ENCODE results near the gene CACNG4.
"Not testable (repeated sequence)": the region's sequence is repeated elsewhere in the genome, so short reads cannot be mapped to it uniquely, and the experiment has no call there.

Gene CACNG4

GRCh38 chr17:66966298-66966697 lies 1.8 kb downstream of the CACNG4 start:
- DNase-seq = no peak

DNA sequence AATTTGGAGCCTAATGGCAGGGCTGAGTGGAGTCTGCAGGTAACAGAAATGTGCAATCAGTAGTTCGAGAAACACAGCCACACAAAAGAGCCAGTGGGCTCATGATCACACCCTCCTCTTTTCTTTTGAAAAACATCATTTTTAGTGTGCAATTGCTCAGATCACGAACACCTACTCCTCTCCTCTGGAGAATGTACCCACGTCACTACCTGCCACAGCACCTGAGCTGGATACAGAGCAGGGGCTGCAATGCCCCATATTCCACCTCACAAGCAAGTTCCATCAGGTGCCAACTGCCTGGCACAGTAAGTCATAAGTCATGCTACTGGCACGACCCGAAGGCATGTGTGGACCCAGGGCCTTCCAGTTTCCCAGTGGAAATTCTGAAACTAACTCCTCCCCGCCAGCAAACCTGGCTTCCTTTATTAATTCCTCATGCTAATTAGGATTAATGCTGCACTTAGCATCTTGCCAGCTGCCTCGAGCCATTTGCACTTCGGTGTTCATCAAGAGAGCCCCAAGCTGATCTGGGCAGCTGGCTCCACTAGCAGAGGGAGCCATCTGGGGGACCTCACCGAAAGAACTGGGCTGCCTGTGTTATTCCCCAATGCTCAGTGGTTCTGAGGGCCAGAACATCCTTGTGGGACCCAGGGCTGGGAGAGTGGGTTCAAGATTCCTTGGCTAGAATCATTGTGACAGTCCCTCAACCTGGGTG lies 2.4 kb downstream of the CACNG4 start:
- DNase-seq = no peak

GRCh38 chr17:66967837-66968543 lies 3.5 kb downstream of the CACNG4 start:
- peak; percentile 48 for DNase-seq

DNA sequence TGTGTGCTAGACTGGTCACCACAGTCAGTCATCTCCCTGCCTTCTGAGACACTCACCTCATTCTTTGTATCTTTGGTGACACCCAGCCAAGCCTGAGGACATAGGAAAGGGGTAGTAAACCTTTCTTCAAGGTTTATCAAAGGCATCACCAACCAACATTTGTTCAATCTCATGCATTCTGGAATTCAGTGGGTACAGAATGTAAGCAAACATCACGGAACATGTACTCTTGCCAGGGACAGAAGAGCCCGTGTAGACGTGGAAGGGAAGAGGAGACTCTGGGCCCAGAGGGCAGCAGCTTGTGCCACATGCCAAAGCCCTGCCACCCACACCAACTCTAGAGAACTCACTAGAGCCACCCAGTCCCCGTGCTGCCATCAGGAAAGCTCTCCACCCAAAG lies 4.4 kb downstream of the CACNG4 start:
- DNase-seq = no peak

DNA sequence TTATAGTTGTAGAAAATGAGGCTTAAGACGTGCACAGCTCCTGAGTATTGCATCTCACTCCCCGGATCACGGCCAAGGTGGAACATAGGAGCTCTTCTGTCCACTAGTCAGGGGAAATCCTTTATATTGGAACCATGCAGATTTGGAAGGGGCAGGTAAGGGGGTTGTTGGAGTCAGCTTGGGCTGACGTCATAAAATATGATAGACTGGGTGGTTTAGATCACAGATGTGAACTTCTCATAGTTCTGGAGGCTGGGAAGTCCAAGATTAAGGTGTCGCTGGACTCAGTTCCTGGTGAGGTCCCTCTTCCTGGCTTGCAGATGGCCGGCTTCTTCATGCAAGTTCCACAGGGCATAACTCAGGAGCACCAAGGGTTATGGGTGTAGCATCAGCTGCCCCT lies 5.6 kb downstream of the CACNG4 start:
- no peak for DNase-seq

DNA sequence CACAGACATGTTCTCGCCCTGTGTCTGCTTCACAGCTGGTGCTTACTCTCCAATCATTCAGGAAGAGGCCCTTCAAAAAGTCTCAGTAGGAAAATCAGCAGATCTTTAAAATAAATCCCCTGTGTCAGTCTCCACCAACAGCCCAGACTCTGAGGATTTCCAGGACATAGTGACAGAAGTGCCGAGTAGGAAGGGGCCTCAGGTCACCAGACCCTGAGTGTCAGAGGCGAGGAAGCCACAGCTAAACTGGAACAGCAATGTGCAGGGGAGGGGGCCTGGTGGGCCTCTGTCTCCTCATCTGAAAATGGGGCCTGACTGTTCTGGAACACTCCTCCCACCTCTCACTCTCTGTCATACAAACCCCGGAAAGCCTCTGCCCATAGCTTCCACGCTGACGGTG lies 6.3 kb downstream of the CACNG4 start:
- no peak for DNase-seq

DNA sequence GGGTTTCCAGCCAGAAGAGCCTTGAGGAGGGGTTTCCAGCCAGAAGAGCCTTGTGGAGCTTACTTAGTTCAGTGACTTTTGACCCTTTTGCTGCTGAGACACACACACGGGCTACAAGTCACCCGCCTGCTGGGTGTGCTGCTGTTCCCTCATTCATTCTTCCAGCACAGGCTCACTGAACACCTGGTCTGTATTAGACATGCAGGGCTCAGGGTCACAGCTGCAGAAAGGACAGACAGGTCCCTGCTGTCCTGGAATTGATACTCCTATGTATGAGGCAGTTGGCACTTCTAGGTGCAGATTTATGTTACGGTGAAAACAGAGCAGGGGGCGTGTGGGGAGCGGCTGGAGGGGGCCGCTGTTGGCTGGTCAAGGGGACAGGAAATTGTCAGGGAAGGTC lies 6.8 kb downstream of the CACNG4 start:
- DNase-seq = no peak

DNA sequence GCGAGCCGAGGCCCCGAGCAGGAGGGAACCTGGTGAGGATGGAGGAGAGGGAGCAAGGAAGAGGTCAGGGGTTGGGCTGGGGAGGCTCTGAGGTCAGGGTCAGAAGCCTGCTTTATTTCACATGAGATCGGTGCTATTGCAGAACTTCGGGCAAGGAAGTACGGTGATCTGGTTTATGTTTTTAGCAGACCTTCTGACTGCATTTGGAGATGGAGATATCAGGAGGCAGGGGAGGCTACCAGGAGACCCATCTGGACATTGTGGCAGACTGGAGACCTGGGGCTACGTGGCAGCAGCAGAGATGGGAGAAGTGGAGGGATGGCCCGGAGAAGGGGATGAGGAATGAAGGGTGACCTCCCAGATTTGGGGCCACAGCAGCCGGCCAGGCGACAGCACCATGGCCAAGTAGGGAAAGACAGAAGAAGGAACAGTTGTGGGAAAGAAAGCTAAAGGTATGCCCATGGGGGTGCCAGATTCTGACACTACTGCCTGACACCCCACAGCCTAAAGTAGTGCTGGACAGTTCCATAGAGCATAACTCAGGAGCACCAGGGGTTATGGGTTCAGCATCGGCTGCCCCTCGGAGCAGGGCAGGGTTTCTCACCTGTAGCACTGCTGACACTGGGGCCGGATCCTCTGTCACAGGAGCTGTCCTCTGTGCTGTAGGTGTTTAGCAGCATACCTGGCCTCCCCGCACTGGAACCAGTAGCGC lies 7.4 kb downstream of the CACNG4 start:
- DNase-seq = no peak

- DNase-seq = not testable (repeated sequence)
Measured at GRCh38 chr17:66972442-66972830, 7.9 kb downstream of the CACNG4 start.

- DNase-seq = no peak
Measured at GRCh38 chr17:66975188-66975587, 10.7 kb downstream of the CACNG4 start.

DNA sequence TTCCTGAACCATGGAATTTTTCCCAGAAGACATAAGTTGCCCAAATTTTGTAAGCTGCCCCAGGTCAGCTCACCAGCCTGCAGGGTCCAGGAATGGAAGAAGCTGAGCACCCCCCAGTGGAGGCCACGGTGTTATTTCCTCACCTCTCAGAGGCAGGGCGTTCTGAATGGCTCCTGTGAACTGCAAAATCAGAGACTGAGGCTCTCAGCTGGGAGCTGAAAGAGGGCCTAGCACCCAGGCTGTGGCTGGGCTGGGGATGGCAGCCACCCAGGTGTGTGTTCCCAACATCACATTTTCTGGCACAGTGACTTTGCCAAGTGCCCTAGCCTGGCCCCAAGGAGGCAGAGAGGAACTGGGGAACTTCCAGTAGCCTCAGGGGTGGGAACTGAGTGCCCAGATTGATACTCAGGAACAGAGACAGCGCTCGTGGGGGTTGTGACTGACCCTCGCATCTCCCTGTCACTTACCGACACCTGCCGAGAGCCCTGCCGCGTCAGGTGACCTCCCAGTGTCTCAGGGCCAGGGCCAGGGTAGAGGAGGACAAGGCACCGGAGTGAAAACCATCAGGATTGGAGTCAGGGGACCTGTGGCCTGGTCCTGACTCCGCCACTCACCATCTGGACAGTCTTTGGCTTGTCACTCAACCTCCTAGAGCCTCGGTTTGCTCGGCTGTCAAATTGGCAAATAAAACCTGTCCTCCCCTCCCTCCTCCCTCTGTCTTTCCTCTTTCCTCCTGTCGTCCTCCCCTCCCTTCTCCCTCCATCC lies 11.3 kb downstream of the CACNG4 start:
- no peak for DNase-seq

DNA sequence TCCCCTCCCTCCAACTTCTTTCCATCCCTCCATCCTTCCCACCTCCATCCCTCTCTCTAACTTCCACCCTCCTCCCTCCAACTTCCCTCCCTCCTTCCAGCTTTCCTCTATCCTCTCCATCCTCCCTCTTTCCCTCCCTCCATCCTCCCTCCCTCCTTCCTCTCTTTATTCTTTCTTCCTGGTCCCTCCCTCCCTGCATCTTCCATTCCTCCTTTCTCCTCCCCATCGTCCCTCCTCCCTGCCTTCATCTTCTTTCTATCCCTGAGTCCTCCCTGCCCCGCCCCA lies 11.8 kb downstream of the CACNG4 start:
- DNase-seq = no peak

GRCh38 chr17:66976781-66977201 lies 12.3 kb downstream of the CACNG4 start:
- DNase-seq = no peak

GRCh38 chr17:66978514-66979061 lies 14.1 kb downstream of the CACNG4 start:
- DNase-seq = no peak

DNA sequence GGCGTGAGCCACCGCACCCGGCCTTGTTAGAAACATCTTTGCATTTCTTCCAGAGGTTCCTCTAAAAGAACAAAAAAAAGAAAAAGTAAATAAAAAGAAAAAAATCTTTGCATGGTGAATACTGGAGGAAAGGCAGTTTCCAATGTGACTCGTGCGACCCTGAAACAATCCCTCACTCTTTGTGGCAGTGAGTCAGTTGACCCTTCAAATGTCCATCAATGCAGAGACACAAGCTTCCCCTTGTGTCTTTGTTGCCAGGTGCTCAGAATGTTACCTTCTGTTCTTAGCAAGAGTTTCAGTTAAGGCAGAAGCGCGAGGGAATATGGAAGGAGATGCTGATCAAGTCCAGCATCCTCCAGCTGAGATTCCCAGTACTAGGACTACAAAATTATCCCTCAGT lies 16.4 kb downstream of the CACNG4 start:
- DNase-seq = no peak

GRCh38 chr17:66981983-66982508 lies 17.5 kb downstream of the CACNG4 start:
- DNase-seq = no peak

- no peak for DNase-seq
Measured at GRCh38 chr17:66983414-66984021, 19.0 kb downstream of the CACNG4 start.

GRCh38 chr17:66984730-66985129 lies 20.2 kb downstream of the CACNG4 start:
- DNase-seq = no peak

DNA sequence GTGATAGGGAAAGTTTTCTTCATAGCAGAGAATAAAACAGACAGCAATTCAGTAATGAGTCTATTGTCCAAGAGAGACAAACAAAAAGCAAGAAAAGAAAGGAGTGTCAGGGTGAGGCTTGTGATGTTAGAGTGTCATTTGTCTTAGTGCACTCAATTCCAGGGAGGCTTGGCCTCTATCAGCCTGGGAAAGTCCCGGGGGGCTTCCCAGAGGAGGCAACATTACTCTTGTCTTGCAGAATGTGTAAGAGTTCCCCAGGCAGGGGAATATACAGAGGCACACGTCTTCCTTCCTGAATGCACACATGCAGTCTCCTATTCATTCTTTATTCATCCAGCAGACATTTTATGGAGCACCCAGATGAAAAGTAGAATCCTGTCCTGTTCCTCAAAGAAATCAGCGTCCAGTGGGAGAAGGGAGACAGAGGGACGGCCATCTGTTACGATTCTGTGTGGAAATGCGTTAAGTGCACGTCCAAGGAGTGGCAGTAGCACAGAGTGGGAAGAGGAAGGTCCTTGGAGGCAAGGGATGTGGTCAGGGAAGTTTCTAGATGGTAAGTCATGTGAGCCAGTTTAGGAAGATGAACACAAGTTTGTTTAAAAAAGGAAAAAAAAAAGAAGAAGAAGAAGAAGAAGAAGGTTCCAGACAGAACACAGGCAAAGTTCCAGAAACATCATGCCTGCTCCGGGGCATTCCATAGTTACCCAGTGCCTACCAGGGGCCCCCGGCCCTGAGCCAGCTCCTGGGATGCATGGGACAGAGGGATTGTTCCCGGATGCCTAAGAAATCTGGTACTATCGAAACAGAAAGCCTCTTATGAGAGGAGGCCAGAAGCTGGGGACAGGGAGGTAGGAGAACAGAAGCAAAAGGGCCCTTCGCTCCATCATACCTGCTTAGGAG lies 21.1 kb downstream of the CACNG4 start:
- DNase-seq = no peak

GRCh38 chr17:66986659-66987058 lies 22.2 kb downstream of the CACNG4 start:
- DNase-seq = no peak

- no peak for DNase-seq
Measured at GRCh38 chr17:66987059-66987616, 22.6 kb downstream of the CACNG4 start.
